Stimulated activated CD4-positive, alpha-beta T cell treated with anti-CD3 and anti-CD28 coated beads, Interleukin-4, amount 100 ng/mL, for 4 hours (primary cell): ENCODE measurements around the gene CCDC85B.
"Not testable (repeated sequence)": the region's sequence is repeated elsewhere in the genome, so short reads cannot be mapped to it uniquely, and the experiment has no call there.

Experiments used
- DNase-seq, 2 experiments: peaks; one replicate each; pipeline ENCODE4 v3.0.0-alpha.2; 2020

CCDC85B gene

DNA sequence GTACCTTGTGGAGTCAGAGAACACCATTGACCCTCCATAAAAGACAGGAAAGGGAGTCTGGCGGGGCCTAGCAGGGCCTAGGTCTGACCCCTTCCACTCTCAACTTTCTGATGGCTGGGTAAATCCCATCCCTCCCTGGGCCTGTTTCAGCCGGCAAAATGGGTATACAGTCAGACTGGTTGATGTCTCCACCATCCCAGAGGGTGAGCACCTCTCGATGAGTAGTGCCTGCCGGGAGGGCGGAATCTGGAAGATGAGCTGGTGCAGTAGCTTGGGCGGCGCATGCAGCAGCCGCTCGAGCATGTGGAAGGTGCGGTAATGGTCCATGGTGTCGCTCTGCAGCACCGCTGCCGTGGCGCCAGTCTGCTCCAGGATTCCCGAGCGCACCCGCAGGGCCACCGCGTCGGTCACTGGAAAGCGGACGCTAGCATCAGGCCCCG, 2.7 kb upstream of the CCDC85B start:
- DNase-seq: no peak

- peak; percentile 93 to 95 for DNase-seq
Measured at GRCh38 chr11:65888163-65888814, 2.2 kb upstream of the CCDC85B start, which contains the start of gene FIBP. Gene FIBP, minus strand, starts transcription at chr11:65888471. Its CDS starts 53 bp downstream, at chr11:65888418.

DNA sequence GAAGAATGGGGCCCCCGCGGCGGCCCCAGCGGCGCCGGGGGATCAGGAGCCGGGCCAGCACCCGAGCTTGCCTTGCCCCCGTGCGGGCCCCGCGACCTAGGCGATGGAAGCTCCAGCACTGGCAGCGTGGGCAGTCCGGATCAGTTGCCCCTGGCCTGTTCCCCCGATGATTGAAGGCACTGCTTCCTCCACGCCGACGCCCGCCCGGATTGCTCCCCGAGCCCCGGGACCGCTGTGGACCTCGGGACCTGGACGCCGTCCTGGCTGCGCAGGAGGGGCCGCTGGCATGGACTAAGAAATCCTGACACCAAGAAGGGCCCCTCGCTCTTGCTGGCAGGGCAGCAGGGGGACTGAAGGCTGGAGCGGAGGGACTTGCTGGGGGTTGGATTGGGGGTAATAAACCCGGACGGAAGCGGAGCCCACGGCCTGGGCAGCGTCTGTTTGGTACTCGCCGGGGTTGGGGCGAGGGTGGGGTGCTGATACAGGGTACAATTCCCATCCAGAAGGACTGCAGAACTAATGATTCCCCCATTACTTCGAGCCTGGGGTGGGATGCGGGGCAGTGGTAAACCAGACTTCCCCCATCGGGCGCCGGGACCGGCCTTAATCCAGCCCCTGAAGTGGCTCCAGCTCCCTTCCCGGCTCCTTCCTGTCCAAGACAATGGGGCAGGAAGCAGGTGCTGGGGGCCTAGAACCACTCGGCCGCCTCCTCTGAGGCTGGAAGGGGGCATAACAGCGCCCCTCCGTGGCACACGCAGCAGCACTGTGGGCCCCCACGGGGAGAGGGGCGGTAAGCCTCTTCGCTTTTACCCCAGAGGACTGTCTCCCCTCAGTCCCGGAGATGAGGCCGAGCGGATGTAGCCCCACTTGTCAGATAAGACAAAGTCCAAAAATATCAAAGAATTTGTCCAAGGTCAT, 1.0 kb downstream of the CCDC85B start:
- peak; percentile 45 to 63 for DNase-seq

DNA sequence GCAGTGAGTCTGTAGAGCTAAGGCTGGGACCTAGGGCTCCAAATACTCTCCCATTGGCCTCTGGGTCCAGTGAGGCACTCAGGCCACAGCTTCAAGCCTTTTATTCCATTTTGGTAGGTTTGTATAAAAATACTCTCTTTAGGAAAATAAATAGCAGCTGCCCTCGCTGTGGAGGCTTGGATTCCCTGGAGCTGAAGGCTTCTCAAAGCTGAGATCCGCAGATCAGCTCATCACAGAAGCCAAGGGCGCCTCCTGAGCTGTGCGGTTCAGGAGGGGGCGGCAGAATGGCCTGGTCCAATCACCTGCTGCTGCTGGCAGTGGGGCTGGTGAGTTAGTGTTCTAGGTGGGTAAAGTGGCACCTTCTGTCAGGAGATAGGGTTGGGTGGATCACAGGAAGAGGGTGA, 1.7 kb downstream of the CCDC85B start:
- DNase-seq: not testable (repeated sequence)

- DNase-seq: no peak
Measured at GRCh38 chr11:65892661-65893317, 2.3 kb downstream of the CCDC85B start.

- no peak for DNase-seq
Measured at GRCh38 chr11:65894034-65894591, 3.6 kb downstream of the CCDC85B start.

DNA sequence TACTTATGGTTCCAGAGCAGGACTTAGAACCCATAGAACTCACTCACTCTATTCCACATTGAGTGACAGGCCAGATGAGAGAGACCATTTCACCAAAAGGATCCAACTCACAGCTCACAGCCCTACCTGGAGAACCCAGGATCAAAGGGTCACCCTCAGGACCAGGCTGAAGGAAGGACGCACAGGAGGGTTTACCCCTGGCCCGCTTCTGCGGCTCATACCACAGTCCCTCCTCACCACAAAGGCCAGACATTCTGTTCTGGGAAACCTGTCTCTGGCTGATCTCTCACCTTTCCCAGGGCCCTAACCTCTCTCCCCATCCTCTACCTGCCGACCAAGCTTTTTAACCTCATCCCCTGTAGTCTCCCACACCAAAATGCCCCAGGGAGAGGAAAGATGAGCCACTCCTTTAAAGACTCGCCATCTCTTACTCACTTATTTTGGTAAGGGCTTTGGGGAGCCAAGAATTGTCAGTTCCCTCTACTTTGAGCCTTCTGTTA, 5.1 kb downstream of the CCDC85B start:
- DNase-seq: no peak

DNA sequence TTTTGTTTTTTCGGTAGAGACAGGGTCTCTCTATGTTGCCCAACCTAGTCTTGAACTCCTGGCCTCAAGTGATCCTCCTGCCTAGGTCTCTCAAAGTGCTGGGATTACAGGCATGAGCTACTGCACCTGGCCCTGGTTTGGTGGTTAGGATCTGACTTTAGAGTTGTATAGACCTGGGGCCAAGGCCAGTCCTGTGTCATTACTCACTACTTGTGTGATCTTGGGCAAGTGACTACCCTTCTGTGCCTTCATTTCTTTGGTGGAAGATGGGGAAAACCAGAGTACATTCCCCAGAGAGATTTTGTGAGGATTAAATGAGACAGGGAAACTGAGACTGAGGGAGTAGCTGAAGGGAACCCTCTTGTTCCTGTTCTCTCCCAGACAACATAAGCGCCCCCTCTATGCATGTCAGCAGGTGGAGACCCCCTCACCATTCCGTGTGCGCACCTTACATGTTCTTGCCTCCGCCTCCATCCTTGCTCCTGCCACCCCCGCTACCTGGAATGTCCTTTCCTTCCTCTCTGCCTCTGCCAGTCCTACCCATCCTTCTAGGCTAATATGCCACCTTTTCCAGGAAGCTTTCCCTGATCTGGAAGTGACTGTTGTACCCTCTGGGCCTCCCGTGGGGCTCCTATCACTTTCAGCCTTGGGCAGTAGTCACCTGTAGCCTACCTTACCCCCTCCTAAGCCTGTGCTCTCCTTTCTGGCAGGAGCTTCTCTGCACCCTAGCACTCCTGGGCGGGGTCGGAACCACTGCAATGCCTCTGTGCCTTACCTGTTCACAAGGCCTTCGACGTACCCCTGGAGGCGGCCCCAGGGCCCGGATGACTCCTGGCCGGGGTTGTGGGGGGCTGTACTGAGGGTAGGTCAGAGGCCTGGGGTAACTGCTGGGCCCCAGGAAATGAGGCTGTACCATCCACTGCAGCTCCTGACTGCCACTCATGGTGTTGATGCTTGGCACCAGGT, 5.8 kb downstream of the CCDC85B start:
- DNase-seq: no peak

DNA sequence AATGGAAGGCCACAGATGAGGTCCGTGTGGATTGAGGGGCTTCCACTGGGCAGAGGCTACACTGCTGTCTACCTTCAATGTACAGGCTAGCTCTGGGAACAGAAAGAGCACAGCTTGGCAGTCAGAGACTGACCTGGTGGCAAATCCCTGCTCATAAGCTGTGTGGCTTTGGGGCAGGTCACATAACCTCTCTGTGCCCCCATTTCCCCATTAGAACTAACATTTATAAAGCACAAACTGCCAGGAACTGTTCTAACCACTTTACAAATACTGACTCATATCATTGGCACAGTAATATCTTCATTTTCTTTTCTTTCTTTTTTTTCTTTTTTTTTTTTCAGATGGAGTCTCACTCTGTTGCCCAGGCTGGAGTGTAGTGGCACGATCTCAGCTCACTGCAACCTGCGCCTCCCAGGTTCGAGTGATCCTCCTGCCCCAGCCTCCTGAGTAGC, 6.6 kb downstream of the CCDC85B start:
- no peak for DNase-seq

- no peak for DNase-seq
Measured at GRCh38 chr11:65898656-65899355, 8.3 kb downstream of the CCDC85B start.

DNA sequence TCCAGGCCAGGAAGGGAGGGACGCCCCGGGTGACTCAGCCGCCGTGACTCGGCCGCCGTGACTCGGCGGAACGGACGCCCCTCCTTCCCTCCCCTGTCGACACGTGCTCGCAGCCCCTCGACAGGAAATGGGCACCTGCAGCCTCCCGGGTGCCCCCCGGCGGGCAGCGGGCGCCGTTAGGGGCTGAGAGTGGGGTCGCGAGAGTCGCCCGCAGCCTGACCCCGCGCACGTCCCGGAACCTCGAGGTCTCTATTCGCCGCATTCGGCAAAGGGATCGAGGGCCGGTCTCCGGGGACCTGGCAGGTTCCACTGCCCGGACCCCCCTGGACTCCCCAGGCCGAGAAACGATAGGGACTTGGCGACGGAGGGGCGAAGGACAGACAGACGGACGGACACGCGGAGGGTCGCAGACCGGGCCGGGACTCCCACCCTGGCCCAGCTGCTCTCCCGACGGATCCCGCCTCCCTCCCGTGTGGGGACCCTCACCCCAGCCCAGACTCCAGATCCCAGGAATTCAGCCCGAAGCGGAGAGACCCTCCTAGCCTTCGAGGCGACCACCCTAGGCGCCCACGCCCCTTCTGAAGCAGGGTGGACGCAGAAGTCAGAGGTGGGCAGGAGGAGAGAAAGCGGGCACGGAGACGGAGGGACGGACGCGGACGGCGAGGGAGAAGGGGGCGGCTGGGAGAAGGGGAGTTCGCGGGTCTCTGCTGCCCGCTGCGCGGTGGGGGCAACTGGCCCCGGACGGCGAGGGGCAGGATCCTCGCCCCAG, 9.1 kb downstream of the CCDC85B start:
- DNase-seq: peak; percentile 80 to 82

DNA sequence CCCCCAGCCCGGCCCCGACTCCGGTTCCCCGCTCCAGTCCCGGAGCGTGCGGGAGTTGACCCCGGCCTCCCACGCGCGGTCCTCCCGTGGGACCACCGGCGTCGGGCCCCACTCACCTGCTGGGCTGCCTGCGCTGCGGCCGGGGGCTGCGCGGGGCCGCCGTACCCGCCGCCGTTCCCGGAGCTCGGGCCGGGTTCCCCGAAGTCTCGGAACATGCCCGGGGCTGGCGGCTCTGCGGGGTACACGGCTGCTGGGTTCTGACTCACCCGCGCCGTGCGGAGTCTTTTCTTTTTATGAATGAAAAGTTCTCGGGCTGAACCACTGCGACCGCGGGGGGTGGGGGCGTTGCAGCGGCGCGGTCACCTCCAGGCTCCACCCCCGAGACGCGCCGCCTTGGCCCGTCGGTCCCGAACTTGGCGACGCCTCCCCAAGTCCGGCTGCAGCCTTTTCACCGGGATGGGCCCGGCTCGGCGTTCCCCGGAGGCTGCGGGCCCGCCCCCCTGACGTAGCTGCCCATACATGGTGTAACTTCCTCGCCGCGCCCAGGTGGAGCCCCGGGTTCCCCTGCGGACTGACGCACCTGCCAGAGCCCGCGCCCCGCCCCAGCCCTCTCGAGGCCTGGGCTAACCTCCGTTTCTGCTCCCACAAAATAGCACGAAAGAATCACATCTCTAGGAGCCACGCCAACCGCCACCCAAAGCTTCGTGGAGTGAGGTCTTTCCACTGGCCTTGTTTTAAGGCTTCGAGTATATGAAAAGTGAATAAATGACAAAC, 9.8 kb downstream of the CCDC85B start, which contains the start of gene FOSL1:
TSS of gene FOSL1 (minus strand) at position 264 of the 774 bp plus-strand sequence. CDS start at position 215, 49 bp downstream.
- peak; percentile 94 to 97 for DNase-seq

GRCh38 chr11:65900899-65901180, 10.4 kb downstream of the CCDC85B start:
- DNase-seq: no peak

GRCh38 chr11:65903068-65903481, 12.6 kb downstream of the CCDC85B start:
- DNase-seq: no peak

GRCh38 chr11:65903715-65904114, 13.2 kb downstream of the CCDC85B start:
- no peak for DNase-seq

GRCh38 chr11:65906602-65907001, 16.1 kb downstream of the CCDC85B start:
- DNase-seq: no peak

GRCh38 chr11:65907878-65908277, 17.4 kb downstream of the CCDC85B start:
- no peak for DNase-seq

DNA sequence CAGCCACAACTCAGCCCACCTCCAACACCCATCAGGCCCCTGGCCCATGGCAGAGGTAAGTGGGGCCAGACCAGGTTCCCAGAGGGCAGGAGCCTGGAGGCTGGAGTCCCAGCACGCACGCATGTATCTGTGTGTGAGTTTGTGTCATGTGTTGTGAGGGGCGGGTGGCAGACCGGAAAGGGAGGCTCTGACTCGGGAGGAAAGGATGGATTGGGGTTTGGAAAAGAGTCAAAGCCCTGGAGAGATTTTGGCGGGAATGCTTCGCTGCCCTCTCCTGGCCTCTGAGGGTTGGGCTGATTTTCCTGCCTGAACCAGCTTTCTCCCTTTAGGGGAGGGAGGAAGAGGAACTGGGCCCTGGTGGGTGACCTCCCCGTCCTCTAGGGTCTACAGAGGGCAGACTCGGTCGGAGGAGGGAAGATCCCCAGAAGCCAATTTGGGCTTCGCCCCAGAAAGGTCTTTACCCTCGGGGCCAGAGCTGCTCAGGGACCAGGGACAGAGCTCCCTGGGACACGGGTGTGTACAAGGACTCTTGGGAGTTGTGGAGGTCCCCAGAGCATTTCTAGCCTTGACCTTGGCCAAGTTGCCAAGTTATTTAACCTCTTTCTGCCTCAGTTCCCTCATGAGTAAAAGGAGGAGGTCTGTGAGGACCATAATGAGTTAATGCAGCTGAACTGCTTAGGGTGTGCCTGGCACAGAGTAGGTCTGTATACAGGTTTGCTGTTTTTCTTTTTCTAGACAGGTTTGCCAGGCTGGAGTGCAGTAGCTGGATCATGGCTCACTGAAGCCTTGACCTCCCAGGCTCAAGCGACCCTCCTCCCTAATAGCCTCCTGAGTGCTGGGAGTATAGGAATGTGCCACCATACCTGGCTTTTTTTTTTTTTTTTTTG, 21.5 kb downstream of the CCDC85B start:
- no peak for DNase-seq
